ENCODE measurements around the gene MAP4K3.
A peak's percentile ranks its signal among the peaks of the same experiment; 100 is the strongest.

The MAP4K3 gene

DNA sequence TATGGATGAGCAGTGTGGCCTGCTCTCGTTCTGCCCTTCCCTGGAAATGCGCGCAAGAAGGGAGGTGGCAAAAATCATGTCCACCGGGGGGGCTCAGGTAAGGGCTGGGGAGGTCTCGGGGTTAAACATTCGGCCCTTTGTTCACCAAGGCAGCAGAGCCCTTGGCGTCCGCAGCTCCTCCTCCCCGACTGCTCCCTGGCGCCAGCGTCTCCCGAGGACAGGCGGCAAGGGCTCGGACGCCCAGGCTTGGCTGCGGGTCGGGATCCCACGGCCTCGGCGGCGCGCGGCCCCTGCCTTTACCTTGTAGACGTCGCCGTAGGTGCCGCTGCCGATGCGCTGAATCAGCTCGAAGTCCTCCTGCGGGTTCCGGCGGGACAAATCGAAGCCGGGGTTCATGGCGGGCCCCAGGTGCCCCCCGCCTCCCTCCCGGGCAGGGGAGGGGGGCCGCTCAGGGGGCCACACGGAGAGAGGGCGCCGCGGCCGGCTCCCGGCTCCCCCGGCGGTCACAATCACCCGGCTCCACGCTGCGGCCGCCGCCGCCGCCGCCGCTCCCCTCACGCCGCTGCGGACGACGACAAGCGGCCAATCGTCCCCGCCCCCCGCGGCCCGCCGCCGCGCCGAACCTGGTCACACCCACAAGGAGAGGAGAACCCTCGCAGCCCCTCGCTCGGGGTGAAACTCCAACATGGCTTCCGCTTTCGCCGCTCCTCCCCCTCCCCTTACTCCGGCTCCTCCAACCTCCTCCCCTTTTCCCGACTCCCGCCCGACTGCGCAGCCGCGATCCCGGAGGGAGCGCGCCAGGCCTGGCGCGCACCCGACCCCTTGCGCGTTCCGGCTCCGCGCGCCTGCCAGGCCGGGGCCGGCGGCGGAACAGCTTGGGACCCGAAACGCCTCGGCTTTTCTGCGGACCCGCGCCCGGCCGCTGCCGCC, at the start of gene MAP4K3:
Gene MAP4K3 (minus strand): TSS at position 694 of the 930 bp plus-strand sequence. CDS start 298 bp downstream, at position 396.
- DNase-seq = peak; percentile 91

DNA sequence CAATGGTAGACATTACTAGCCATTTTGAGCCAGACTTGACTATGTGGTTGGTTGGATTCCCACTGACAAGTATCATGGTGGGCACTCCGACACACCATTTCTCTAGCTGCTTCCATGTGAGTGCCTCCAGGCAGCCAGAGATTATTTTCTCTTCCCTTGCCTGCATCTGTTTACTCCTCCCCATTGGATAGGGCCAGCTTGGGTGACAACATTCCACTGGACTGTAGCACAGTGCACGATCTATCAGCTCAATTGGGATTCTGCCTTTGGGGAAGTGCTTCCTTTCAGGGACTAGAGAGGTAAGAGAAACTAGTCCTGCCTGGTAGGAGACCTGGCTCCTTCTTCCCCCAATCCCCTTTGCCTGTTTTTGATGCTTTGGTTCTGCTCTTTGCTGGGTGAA, 49.0 kb upstream of the MAP4K3 start:
- no peak for DNase-seq

DNA sequence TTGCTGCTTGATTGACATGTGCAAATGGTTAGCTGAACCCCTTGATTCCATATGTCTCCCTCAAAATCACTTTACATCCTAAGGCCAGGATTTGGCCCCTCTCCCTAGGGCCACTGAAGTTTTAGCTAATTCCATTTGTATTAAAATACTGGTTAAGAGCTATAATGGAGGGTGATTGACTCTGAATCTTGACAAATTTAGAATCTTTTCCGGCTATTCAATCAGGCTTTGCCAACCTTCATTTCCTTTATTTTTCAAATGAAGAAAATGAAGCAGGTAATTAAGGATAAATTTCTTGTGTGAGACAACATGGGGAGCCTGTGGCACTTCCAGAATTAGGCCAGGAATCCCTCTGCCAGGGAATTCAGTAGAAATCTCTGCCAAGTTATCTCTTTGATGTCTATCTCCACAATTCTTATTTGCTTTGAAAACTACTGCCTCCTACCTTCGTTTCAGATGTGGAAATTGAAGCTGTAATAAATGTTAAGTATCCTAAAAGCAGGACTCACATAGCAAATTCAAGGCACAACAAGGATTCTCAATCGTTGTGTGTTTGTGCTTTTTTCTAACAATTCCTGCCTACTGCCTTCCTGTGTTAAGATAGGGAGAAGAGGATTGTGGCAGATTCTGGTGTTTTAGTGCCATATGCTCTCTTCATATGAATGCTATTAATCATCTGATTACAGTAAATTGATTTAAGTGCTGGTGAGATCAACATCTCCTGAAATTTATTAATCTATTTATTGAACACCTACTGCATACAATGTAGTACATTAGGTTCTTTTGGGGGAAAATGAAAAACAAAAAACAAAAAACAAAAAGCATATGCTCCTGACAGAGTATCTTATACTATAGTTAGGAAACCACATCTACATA, 47.8 kb upstream of the MAP4K3 start:
- DNase-seq = no peak

DNA sequence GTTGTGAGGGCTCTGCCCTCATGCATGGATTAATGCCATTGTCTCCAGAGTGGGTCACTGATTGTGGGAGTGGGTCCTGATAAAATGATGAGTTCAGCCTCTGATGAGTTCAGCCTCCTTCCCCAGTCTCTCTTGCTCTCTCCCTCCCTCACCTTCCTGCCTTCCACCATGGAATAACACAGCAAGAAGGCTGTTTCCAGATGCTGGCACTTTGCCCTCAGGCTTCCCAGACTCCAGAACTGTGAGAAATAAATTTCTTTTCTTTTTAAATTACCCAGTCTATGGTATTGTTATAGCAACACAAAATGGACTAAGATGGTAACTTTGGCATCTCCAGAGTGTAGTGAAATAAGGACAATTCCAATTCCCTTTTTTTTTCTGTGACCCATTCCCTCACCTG, 47.1 kb upstream of the MAP4K3 start:
- DNase-seq = no peak

DNA sequence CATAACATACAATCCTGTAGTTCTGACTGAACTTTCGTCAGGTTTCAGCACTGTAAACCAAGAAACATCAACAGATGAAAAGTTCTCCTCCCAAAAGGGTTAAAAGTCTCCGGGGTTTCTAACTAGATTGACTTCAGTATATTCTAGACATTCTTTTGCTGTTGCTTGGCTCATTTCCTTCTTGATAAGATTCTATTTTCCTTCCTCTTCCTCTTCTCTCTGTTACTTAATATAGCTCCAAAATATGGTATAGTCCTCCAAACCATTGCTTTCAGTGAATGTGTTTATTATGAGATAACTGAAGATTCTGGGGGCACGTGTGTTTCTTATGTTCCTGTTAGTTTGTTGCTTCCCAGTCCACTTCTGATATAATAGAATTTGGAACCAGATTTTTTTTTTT, 46.4 kb upstream of the MAP4K3 start:
- no peak for DNase-seq

DNA sequence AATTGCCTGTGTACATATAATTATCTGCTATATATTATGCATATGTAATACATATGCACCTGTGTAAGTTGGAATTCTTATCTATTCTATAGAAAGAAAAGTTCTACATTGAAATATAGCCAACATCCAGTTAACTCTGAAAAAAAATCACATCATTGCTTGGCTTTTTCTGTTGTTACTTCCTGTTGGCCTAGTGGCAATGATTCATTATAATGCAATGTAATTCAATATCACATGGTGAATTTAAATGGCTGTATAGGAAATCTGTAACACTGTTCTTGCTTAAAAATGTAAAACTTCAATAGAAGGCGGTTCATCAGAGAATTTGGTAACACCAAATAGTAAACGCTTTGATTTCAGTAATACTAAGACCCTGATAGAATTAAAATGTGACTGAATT, 44.5 kb upstream of the MAP4K3 start:
- no peak for DNase-seq

DNA sequence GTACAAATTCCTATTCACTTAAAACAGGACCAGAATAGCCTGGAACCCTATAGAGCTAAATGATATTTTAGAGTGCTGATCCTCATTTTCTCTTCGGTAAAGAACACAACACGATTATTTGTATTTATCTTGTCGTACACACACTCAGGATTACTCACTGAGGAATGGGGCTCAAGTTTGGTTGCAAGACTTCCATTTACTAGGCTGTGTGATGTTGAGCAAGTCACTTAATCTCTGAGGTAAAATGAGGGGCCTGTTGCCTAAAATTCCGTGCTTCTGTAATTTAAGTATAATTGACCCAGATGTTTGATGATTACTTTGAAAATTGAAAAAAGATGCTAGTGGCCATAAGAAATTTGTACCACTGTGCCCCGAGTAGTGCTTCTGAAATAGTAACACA, 42.6 kb upstream of the MAP4K3 start:
- no peak for DNase-seq

DNA sequence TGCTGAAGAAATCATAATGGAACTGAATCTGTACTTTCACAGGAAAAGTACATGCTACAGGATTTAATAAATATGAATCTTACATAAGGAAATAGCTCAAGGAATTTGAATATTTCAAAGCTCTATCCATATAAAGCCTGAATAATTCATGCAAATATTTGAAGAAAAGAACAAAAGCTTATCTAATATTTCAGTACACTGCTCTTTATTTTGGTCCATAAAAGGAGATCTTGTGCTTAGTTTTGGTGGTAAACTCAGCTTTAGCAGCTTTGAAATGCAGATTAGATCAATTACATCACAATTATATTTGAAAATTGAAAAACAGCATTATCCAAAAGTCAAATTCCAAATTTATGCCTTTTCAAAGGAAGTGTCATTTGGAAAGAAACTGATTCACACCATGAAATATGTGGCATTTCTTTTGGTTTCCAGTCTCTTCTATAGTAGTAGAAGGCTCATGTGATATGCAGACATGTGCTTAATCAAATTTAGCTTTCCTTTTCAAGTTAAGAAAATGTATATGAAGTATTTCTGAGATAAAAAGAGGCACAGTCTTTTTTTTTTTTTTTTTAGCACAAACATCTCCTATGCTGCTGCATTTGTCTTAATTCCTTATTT, 42.1 kb upstream of the MAP4K3 start:
- DNase-seq = no peak

DNA sequence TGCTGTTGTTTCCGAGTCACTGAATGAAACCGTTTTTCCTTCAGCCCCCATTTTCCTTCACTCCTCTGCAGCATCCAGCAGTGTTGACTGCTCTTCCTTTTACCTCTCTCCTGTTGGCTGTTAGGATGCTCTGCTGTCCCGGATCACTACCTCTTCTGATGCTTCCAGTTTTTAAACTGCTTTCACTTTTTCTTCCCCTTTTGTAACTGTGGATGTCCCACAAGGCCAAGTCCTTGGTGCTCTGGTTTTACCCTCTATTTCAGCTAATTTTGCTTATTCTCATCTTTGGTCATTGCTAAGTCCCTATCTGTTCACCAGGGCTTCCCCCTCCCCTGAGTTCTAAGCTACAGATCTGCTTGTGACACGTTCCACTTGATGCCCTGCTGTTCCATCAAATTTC, 39.4 kb upstream of the MAP4K3 start:
- DNase-seq = no peak

DNA sequence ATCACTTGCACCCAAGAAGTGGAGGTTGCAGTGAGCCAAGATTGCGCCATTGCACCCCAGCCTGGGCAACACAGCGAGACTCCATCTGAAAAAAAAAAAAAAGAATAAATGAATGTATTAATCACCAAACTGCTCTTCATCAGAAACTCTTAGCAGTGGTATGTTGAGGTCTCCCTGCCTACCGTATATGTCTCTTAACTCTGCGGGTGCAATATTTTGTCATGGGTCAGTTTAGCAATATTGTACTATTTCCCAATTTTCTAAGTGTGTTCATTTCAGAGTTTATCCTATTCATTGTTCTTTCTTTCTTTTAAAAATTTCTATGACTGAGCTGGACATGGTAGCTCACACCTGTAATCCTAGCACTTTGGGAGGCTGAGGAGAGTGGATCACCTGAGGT, 37.9 kb upstream of the MAP4K3 start:
- DNase-seq = no peak

DNA sequence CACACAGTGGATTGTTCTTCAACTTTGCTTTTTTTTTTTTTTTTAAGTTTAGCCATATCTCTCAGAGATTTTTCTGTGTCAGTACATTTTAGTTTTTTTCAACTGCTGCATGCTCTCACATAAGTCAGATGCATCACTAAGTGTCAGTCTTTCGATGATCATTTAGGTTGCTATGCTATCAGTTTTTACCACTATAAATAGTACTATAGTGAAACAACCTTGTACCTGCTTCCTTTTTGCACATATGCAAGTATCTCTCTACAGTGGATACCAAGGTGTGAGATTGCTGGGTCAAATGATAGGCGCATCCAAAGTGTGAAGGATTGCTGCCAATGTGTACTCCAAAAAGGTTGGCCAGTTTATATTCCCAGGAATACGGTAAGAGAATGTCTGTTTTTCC, 33.5 kb upstream of the MAP4K3 start:
- no peak for DNase-seq

DNA sequence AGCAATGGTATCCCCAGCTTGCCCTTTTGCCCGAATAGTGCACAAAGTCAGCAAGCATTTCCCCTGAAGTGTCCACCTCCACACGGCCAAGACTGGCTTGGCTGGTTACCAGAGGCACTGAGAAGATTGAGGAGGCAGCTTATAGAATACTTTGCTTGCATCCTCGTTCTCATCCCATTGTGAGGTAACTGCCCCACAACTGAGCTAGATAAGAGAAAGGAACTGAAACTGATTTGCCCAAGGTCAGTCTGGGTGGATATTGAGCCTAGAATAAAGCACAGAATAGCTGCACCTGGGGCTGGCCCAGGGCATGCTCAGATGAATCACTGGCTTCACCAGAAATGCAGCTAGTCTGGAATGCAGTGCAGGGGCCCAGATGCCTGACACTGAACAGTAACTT, 32.7 kb upstream of the MAP4K3 start:
- no peak for DNase-seq

DNA sequence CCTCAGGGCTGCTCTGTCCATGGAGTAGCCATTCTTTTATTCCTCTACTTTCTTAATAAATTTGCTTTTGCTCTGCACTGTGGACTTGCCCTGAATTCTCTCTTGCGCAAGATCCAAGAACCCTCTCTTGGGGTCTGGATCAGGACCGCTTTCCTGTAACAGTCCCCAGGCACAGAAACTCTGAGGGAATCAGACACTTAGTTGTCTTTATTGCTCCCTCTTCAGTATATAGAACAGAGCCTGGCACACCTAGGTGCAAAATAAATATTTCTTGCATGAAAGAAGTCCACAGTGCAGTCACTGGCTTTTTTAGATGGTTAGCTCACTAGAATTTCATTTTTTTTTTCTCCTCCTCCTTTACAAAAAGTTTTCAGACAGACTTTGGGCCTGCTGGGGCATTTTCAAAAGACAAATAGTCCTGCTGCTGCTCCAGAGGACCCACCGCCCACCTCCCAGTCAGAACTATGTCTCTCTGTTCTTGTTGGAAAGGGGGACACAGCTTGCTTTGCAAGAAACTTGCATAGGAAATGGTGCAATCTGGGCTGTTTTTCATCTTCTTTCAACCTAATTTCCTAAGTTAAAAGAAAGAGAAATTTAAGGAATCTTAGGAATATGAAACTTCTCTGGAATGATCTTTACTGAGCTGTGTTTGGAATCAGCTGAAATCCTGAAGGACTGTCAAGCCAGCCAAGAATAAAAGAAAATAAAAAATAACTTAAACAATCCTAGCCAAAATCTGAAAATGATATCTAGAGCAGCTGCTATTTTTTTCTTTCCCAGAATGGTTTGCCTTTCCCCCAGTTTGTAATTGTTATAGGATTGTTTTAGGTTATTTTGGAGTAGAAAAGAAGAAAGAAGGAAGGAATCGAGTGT, 31.7 kb upstream of the MAP4K3 start:
- DNase-seq = no peak

DNA sequence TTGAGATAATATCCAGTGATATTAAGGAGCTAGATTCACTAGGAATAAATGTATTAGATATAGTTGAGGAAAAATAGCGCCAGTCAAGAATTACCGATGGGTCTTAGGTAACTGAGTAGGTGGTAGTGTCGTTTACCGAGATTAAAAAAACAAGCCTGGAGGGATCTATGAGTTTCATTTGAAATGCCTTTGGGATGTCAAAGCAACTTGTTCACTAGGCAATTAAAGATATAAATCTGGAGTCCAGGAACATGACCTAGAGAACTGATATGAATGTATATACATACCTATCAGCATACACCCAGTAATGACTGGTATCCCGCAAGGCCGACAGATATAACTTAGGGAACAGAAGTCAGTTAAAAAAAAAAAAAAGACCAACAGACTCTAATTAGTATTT, 29.2 kb upstream of the MAP4K3 start:
- DNase-seq = no peak

DNA sequence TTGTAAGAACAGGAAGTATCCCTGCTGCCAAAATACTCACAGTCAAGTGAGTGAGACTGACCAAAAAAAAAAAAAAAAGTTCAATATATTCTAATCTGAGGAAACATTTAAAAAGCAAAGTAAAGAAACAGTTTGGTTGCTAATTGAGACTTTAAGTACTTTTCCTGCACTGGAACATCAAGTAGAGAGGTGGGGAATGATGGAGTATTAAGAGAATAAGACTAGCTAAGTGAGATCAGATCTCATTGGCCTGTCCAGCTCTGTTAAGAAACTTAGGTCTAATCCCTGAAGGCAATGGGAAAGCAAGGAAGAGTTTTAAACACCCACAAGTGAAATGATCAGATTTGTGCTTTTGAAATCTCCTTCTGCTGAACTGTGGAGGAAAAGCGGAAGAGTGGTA, 27.8 kb upstream of the MAP4K3 start:
- DNase-seq = no peak

DNA sequence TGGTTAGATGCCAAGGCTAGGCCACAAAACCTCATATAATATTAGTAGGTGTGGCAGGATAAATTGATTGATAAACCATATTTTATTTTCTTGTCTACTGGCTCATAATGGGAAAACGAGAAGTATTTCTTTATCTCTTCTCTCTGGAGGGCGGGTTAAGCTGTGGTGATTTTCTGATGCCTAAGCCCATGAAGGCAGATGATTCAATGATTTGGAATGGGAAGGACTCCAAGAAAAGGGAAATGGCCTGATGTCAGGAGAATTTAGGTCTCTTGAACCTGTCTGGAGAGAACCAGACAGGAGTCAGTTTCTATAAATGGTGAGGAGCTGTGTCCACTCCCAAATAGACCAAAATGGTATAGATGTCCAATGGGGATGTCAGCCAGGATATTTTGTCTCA, 18.7 kb upstream of the MAP4K3 start:
- DNase-seq = no peak

DNA sequence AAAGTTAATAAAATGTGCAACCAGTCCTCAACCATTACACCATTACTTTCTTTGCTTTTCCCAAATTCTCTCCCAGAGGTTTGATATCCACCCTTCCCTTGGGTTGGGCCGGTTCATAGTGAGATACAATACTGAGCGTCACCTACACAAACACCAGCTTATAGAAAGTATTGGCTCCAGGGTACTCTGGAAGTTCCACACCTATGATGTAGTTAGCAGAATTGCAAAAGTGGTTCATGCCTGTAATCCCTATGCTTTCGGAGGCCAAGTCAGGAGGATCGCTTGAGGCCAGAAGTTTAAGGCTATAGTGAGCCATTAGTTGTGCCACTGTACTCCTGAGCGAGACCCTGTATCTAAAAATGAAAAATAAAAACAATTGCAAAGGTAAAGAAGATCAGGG, 15.3 kb upstream of the MAP4K3 start:
- no peak for DNase-seq

DNA sequence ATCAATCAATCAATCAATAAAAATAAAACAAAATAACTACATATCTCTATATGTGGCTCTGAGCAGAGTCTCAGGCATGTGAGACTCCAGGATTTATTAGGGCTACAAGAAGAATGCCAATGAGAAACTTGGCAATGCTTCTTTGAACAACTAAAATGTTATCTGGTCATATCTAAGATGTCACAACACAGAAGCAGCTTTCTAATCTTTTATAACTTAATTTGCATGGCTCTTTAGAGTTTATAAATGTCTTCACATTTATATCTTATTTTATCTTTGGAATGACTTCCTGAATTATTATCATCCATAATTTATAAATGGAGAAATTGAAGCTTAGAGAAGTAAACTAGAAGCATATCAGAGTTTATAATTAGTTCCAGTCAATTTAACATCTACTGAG, 14.9 kb upstream of the MAP4K3 start:
- DNase-seq = no peak

DNA sequence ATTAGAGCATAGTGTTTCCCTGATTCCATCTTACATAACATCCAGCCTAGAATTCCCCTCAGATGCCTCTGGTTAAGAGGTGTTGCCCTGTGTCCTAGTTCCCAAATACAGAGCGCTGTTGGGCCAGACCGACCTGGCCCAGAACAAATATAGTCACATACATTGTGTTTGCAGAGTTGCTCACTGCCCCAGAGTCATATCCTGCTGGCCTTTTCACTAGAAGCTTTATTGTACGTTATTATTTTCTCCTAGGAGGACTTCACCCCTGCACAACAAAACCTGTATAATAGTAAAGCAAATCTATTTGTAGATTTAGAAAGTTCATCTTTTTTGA, 11.1 kb upstream of the MAP4K3 start:
- DNase-seq = no peak

DNA sequence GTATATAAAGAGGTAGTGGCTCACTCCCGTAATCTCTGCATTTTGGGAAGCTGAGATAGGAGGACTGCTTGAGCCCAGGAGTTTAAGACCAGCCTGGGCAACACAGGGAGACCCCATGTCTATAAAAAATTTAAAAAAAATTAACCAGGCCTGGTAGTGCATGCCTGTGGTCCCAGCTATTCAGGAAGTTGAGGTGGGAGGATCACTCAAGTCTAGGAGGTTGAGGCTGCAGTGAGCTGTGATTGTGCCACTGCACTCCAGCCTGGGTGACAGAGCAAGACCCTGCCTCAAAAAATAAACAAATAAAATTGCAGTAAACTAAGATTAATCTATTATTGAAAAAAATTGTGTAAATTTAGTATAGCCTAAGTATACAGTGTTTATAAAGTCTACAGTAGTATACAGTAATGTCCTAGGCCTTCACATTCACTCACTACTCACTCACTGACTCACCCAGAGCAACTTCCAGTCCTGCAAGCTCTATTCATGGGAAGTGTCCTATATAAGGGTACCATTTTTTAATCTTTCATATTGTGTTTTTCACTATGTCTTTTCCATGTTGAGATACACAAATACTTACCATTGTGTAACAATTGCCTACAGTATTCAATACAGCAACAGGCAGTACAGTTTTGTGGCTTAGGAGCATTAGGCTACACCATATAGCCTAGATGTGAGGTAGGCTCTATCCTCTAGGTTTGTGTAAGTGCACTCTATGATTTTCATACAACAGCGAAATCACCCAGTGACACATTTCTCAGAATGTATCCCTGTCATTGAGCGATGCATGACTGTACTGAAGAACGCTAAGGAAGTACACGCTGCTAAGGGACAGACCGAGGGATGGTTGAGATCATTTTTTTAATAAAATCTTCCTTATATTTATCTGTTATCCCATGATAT, 10.4 kb upstream of the MAP4K3 start:
- no peak for DNase-seq

DNA sequence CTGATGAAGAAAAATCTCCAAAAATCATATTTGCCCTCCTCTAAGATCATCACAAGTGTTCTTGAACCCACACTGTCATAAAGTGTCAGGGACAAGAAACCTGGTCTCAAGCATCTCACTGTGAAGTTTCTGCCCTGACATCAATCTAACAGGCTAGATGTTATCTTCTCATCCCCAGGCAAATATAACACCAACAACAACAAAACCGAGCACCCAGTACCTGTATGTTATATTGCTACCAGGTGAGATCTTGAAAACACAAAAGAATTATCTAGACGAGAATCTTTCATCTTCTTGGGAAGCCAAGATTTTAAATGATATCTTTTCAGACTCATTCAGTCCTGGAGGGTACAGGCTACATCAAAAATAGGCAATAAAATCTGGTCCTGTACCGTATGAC, 8.8 kb upstream of the MAP4K3 start:
- DNase-seq = no peak

DNA sequence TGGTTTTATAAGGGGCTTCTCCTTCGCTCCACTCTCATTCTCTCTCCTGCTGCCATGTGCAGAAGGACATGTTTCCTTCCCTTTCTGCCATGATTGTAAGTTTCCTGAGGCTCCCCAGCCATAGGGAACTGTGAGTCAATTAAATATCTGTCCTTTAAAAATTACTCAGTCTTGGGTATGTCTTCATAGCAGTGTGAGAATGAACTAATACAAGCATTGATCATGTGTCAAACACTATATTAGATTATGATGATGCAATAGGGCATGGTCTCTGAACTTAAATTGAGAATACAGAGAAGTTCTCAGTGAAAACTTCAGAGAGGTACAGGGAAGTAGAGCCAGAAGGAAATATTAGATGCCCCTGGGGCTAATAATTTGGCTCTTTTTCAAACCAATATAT, 5.9 kb upstream of the MAP4K3 start:
- DNase-seq = no peak
